GM23338 (cell line): ENCODE data around the gene ARHGEF16. TPM values are rescaled to one million over a fixed set of nuclear protein-coding genes. Genes with fewer than 3 reads are reported as not detected.

Experiments used
- ATAC-seq: fragments of 200-7000 bp; cut with Tn5 transposase; 3 replicates; pipeline ENCODE4 v1.9.1; 2020
- DNase-seq: peaks from one replicate; pipeline ENCODE4 v3.0.0-alpha.2; 2015; ENCODE audit warnings: low spot score
- H2AFZ ChIP-seq: fragments of 200-600 bp; sonication (generic); 2 replicates; pipeline ENCODE4 v1.8.0; 2016; ENCODE audit warnings: antibody characterized with exemption, mild to moderate bottlenecking, moderate library complexity
- H3F3A ChIP-seq: fragments of 200-600 bp; sonication (generic); replicated peaks from 2 replicates; pipeline ENCODE4 v1.8.0; 2017; ENCODE audit warnings: antibody characterized with exemption, mixed run types, low read depth
- H3K27ac ChIP-seq: fragments of 200-600 bp; sonication (generic); 2 replicates; pipeline ENCODE4 v1.6.1; 2016; ENCODE audit warnings: low read depth
- H3K27me3 ChIP-seq: fragments of 200-600 bp; sonication (generic); 2 replicates; pipeline ENCODE4 v1.8.0; 2016; ENCODE audit warnings: mild to moderate bottlenecking, mixed run types, moderate library complexity; ENCODE audit not compliant: insufficient read depth
- H3K36me3 ChIP-seq: fragments of 200-600 bp; sonication (generic); 2 replicates; pipeline ENCODE4 v1.8.0; 2016; ENCODE audit warnings: mild to moderate bottlenecking; ENCODE audit not compliant: insufficient read depth
- H3K4me1 ChIP-seq: fragments of 200-600 bp; sonication (generic); 2 replicates; pipeline ENCODE4 v1.8.0; 2016; ENCODE audit warnings: mild to moderate bottlenecking, moderate library complexity; ENCODE audit not compliant: insufficient read depth
- H3K4me2 ChIP-seq: fragments of 200-600 bp; sonication (generic); 2 replicates; pipeline ENCODE4 v1.7.1; 2017; ENCODE audit warnings: mixed run types
- H3K4me3 ChIP-seq: fragments of 200-600 bp; sonication (generic); 2 replicates; pipeline ENCODE4 v1.6.1; 2016; ENCODE audit warnings: mixed run types
- H3K79me2 ChIP-seq: fragments of 200-600 bp; sonication (generic); replicated peaks from 2 replicates; pipeline ENCODE4 v1.8.0; 2017; ENCODE audit warnings: mild to moderate bottlenecking; ENCODE audit not compliant: insufficient read depth
- H3K9me2 ChIP-seq: fragments of 200-600 bp; sonication (generic); 2 replicates; pipeline ENCODE4 v1.8.0; 2017; ENCODE audit not compliant: insufficient read depth
- H4K20me1 ChIP-seq: fragments of 200-600 bp; sonication (generic); replicated peaks from 2 replicates; pipeline ENCODE4 v1.8.0; 2017; ENCODE audit warnings: mild to moderate bottlenecking; ENCODE audit not compliant: insufficient read depth
- H3K27ac Mint-ChIP-seq: 2 replicates; pipeline ENCODE4 v1.8.0; 2020; ENCODE audit warnings: inconsistent platforms, mild to moderate bottlenecking, moderate library complexity, mixed read lengths
- H3K27me3 Mint-ChIP-seq: 3 replicates; pipeline ENCODE4 v1.8.0; 2022; ENCODE audit warnings: low read depth, mild to moderate bottlenecking, moderate library complexity, mixed read lengths, inconsistent platforms; ENCODE audit not compliant: insufficient read depth, poor library complexity
- H3K36me3 Mint-ChIP-seq: 3 replicates; pipeline ENCODE4 v1.8.0; 2021; ENCODE audit warnings: low read depth, mild to moderate bottlenecking, inconsistent platforms, moderate library complexity, mixed read lengths
- H3K4me1 Mint-ChIP-seq: 3 replicates; pipeline ENCODE4 v1.8.0; 2020; ENCODE audit warnings: mild to moderate bottlenecking, inconsistent platforms, mixed read lengths
- H3K4me3 Mint-ChIP-seq: 3 replicates; pipeline ENCODE4 v1.8.0; 2021; ENCODE audit warnings: moderate library complexity, mild to moderate bottlenecking, inconsistent platforms, mixed read lengths
- H3K9me3 Mint-ChIP-seq: 3 replicates; pipeline ENCODE4 v1.8.0; 2020; ENCODE audit warnings: moderate library complexity, mild to moderate bottlenecking, inconsistent platforms, mixed read lengths
- CREB1 ChIP-seq: fragments of 250-450 bp; sonication (Bioruptor Pico); IDR thresholded peaks from 2 replicates; pipeline ENCODE4 v1.5.0; 2020; ENCODE audit warnings: low read depth, mild to moderate bottlenecking, moderate library complexity
- ETS1 ChIP-seq: IDR thresholded peaks from 2 replicates; pipeline ENCODE4 v1.6.1; 2016; ENCODE audit warnings: antibody characterized with exemption
- EZH2phosphoT487 ChIP-seq: fragments of 200-600 bp; sonication (generic); IDR thresholded peaks from one replicate; pipeline ENCODE4 v1.8.1; 2018; ENCODE audit warnings: antibody characterized with exemption; ENCODE audit not compliant: unreplicated experiment
- JUNB ChIP-seq: IDR thresholded peaks from one replicate; pipeline ENCODE4 v1.6.1; 2016; ENCODE audit warnings: antibody characterized with exemption; ENCODE audit not compliant: unreplicated experiment
- NANOG ChIP-seq: IDR thresholded peaks from 2 replicates; pipeline ENCODE4 v1.6.1; 2016; ENCODE audit warnings: antibody characterized with exemption, borderline replicate concordance
- POLR2AphosphoS5 ChIP-seq: IDR thresholded peaks from 2 replicates; pipeline ENCODE4 v1.6.1; 2016; ENCODE audit warnings: antibody characterized with exemption, low read depth
- REST ChIP-seq: IDR thresholded peaks from one replicate; pipeline ENCODE4 v1.6.1; 2018; ENCODE audit warnings: antibody characterized with exemption; ENCODE audit not compliant: unreplicated experiment
- STAT1 ChIP-seq: IDR thresholded peaks from one replicate; pipeline ENCODE4 v1.6.1; 2016; ENCODE audit warnings: antibody characterized with exemption; ENCODE audit not compliant: unreplicated experiment
- ZNF114 ChIP-seq: fragments of 250-450 bp; sonication (Bioruptor Pico); IDR thresholded peaks from 2 replicates; pipeline ENCODE4 v1.5.0; 2020; ENCODE audit warnings: mild to moderate bottlenecking, moderate library complexity
- ZNF331 ChIP-seq: fragments of 250-450 bp; sonication (Bioruptor Pico); IDR thresholded peaks from 2 replicates; pipeline ENCODE4 v1.5.0; 2020; ENCODE audit warnings: low read depth, mild to moderate bottlenecking, moderate library complexity
- polyA plus RNA-seq: library from polyadenylated mRNA; unstranded; fragments of >200 nt; fragmentation: Nextera tagmentation; extraction: Ambion mirVana; gene quantifications from 2 replicates; pipeline ENCODE4 v1.2.1, GENCODE V29; 2016
- total RNA-seq: library from RNA; depleted of rRNA; stranded (reverse); fragments of >200 nt; shearing (Covaris generic); gene quantifications from 2 replicates; pipeline ENCODE4 v1.2.3, GENCODE V29; 2014
- TF ChIP-seq, protein P1 (sequence below), 2 experiments: fragments of 200-600 bp in 1 of 2; sonication (generic) in 1 of 2; conservative IDR thresholded peaks; 2 replicates each; pipeline versions ENCODE4 v1.5.1 to v1.6.1; 2016 to 2017; ENCODE audit warnings: antibody characterized with exemption in 2 of 2, low read depth in 2 of 2, mild to moderate bottlenecking in 2 of 2, moderate library complexity in 1 of 2

Gene ARHGEF16
- total and polyA plus RNA-seq, 2 experiments from 2014 or later: 12.2 to 29.3 TPM

DNA sequence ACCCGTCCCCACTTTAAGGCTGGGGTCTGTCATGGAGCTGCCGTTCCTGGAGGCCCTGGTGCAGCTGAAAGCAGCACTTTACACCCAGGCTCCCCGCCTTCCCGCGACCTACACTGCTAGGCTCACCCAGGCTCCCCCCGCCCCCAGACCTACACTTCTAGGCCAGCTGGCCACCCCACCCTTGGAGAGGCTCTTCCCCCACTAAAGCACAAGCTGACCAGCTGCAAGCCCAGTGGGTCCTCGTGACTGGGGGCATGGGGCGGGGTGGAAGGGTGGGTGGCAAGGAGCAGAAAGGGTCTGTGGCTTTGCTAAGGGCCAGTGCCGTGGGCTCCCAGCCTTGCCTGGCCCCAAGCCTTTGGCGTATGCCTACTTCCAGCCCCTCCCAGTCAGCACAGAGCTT lies 9.7 kb upstream of the ARHGEF16 start (continued):
- no peak for TF ChIP-seq NANOG
- no peak for TF ChIP-seq EZH2phosphoT487
- TF ChIP-seq REST: no peak
- no peak for TF ChIP-seq STAT1
- no peak for TF ChIP-seq ZNF114 (CRISPR knock-in tag)
- TF ChIP-seq ETS1: no peak
- TF ChIP-seq ZNF331 (CRISPR knock-in tag): no peak

GRCh38 chr1:3450202-3450863 lies 4.1 kb upstream of the ARHGEF16 start:
- Histone ChIP-seq H3F3A (peaks cover 12% of the 10 kb centered on the region), H3K79me2 (no peaks in the 10 kb centered on the region), H3K4me1 (peaks cover 11% of the 10 kb centered on the region; the same call in 1 of the 2 replicates), H3K27me3 (no peaks in the 10 kb centered on the region), H2AFZ (no peak overlapping the region), H3K4me2 (no peak overlapping the region), H4K20me1 (no peaks in the 10 kb centered on the region), H3K9me2 (no peaks in the 10 kb centered on the region), H3K27ac (no peak overlapping the region), H3K36me3 (no peaks in the 10 kb centered on the region), H3K4me3 (no peak overlapping the region)
- Mint-ChIP-seq H3K36me3 (no peaks in the 10 kb centered on the region), H3K27ac (no peak overlapping the region), H3K9me3 (peaks cover 3% of the 10 kb centered on the region; the same call in 1 of the 3 replicates), H3K4me1 (peaks cover 2% of the 10 kb centered on the region; the same call in 2 of the 3 replicates), H3K4me3 (no peak overlapping the region), H3K27me3 (peaks cover 9% of the 10 kb centered on the region)
- no peak for DNase-seq
- no peak for ATAC-seq
- TF ChIP-seq JUNB (no peak), STAT1 (no peak), CREB1 (CRISPR knock-in tag) (no peak), ZNF331 (CRISPR knock-in tag) (no peak), REST (no peak), EZH2phosphoT487 (no peak), ETS1 (no peak), POLR2AphosphoS5 (no peak), ZNF114 (CRISPR knock-in tag) (no peak)
- TF ChIP-seq, protein P1, sequence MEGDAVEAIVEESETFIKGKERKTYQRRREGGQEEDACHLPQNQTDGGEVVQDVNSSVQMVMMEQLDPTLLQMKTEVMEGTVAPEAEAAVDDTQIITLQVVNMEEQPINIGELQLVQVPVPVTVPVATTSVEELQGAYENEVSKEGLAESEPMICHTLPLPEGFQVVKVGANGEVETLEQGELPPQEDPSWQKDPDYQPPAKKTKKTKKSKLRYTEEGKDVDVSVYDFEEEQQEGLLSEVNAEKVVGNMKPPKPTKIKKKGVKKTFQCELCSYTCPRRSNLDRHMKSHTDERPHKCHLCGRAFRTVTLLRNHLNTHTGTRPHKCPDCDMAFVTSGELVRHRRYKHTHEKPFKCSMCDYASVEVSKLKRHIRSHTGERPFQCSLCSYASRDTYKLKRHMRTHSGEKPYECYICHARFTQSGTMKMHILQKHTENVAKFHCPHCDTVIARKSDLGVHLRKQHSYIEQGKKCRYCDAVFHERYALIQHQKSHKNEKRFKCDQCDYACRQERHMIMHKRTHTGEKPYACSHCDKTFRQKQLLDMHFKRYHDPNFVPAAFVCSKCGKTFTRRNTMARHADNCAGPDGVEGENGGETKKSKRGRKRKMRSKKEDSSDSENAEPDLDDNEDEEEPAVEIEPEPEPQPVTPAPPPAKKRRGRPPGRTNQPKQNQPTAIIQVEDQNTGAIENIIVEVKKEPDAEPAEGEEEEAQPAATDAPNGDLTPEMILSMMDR (conservative IDR thresholded peaks at IDR 0.05; ENCODE audit: low read depth in 2 of 2): no peak
